OCI-LY3 (cell line): ENCODE results near the gene SYCP2L.
"Not testable (repeated sequence)": the region's sequence is repeated elsewhere in the genome, so short reads cannot be mapped to it uniquely, and the experiment has no call there.

Experiments used
- H2AFZ ChIP-seq: fragments of 200-600, 300-600 bp; shearing (Covaris generic); 2 replicates; pipeline ENCODE4 v1.6.0; 2014; ENCODE audit warnings: antibody characterized with exemption, low read depth, low read length
- H3K27ac ChIP-seq: fragments of 200-600, 300-600 bp; sonication (generic); 2 replicates; pipeline ENCODE4 v1.5.1; 2014; ENCODE audit warnings: mild to moderate bottlenecking, low read length, moderate library complexity, mixed read lengths
- H3K27me3 ChIP-seq: fragments of 200-600, 300-600 bp; sonication (generic); 2 replicates; pipeline ENCODE4 v1.6.1; 2014; ENCODE audit warnings: low read depth, low read length, mixed read lengths
- H3K36me3 ChIP-seq: fragments of 200-600, 300-600 bp; sonication (generic); replicated peaks from 2 replicates; pipeline ENCODE3; 2014; ENCODE audit warnings: low read depth, low read length, mixed read lengths
- H3K4me1 ChIP-seq: fragments of 300-600, 200-600 bp; sonication (generic); 2 replicates; pipeline ENCODE4 v1.6.1; 2014; ENCODE audit warnings: low read length, mixed read lengths
- H3K4me2 ChIP-seq: fragments of 200-600, 300-600 bp; sonication (generic); 2 replicates; pipeline ENCODE4 v1.6.1; 2014; ENCODE audit warnings: low read length, mixed read lengths
- H3K4me3 ChIP-seq: fragments of 300-600, 200-600 bp; sonication (generic); 2 replicates; pipeline ENCODE4 v1.5.1; 2014; ENCODE audit warnings: antibody characterized with exemption, mild to moderate bottlenecking, low read length, moderate library complexity
- H3K79me2 ChIP-seq: fragments of 300-600, 200-600 bp; shearing (Covaris generic); 2 replicates; pipeline ENCODE4 v1.6.1; 2014; ENCODE audit warnings: mild to moderate bottlenecking, low read length, mixed read lengths
- H3K9ac ChIP-seq: fragments of 300-600, 200-600 bp; shearing (Covaris generic); 2 replicates; pipeline ENCODE4 v1.6.0; 2014; ENCODE audit warnings: mild to moderate bottlenecking, low read length, moderate library complexity
- H3K9me3 ChIP-seq: fragments of 200-600, 300-600 bp; shearing (Covaris generic); 2 replicates; pipeline ENCODE4 v1.6.1; 2014; ENCODE audit warnings: low read length, mixed read lengths; ENCODE audit not compliant: insufficient read depth
- H4K20me1 ChIP-seq: fragments of 200-600, 300-600 bp; sonication (generic); 2 replicates; pipeline ENCODE4 v1.6.1; 2016; ENCODE audit warnings: low read length, mixed read lengths; ENCODE audit not compliant: insufficient read depth
- EZH2phosphoT487 ChIP-seq: fragments of 200-600 bp; shearing (Covaris generic); IDR thresholded peaks from 2 replicates; pipeline ENCODE4 v1.6.1; 2018; ENCODE audit warnings: antibody characterized with exemption, mixed run types, low read depth
- TF ChIP-seq, protein P1 (sequence below): fragments of 200-600, 300-600 bp; sonication (generic); IDR thresholded peaks from 2 replicates; pipeline ENCODE4 v1.5.1; 2014; ENCODE audit warnings: antibody characterized with exemption, low read length, low read depth

SYCP2L gene

DNA sequence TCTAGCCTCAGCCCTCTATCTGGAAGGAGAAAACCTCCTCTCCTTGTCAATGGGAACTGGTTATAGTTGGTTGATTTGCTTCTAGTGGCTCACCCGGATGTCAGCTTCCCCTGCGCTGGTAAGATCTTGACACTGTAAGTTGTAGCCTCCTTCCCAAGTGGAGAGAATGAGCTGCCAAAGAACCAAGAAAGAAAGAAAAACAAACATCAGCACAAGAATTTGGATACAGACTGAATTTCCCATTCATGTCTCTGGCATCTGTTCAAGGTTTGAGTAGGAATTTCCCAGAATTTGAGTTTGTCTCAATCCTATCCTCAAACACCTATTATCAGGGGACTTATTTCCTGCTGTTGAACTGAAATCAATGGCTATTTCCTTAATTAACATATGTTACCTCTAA, 113.1 kb downstream of the SYCP2L start:
- no peaks in the 10 kb centered on the region for H3K79me2 ChIP-seq
- no peak overlapping the region for H3K4me3 ChIP-seq
- no peaks in the 10 kb centered on the region for H3K36me3 ChIP-seq
- no peak overlapping the region for H3K4me2 ChIP-seq
- no peak overlapping the region for H3K9ac ChIP-seq
- no peak for TF ChIP-seq EZH2phosphoT487
- TF ChIP-seq, protein P1, sequence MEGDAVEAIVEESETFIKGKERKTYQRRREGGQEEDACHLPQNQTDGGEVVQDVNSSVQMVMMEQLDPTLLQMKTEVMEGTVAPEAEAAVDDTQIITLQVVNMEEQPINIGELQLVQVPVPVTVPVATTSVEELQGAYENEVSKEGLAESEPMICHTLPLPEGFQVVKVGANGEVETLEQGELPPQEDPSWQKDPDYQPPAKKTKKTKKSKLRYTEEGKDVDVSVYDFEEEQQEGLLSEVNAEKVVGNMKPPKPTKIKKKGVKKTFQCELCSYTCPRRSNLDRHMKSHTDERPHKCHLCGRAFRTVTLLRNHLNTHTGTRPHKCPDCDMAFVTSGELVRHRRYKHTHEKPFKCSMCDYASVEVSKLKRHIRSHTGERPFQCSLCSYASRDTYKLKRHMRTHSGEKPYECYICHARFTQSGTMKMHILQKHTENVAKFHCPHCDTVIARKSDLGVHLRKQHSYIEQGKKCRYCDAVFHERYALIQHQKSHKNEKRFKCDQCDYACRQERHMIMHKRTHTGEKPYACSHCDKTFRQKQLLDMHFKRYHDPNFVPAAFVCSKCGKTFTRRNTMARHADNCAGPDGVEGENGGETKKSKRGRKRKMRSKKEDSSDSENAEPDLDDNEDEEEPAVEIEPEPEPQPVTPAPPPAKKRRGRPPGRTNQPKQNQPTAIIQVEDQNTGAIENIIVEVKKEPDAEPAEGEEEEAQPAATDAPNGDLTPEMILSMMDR, result no peak
- H3K4me1 ChIP-seq, result no peaks in the 10 kb centered on the region
- H2AFZ ChIP-seq, result no peak overlapping the region
- no peaks in the 10 kb centered on the region for H3K9me3 ChIP-seq
- H4K20me1 ChIP-seq, result no peaks in the 10 kb centered on the region
- H3K27ac ChIP-seq, result no peak overlapping the region
- H3K27me3 ChIP-seq, result peaks cover 7% of the 10 kb centered on the region; the same call in 1 of the 2 replicates

DNA sequence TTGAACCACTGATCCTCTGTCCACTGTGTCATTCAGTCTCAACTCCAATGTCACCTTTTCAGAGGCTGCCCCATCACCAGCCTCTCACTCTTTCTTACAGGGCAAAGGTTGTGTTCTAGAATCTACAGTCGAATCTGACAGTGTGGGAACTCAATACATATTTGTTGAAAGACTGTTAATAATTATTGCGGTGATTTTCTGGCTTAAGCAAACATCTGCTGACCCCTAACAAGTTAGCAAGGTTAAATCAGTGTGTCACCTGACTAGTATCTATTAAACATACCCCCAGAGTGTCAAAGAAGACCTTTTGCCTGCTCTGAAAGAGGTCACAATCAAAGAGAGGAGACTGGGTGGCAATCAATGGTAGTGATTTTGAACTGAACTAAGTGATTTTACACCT, 115.3 kb downstream of the SYCP2L start:
- H3K9ac ChIP-seq, result no peak overlapping the region
- H2AFZ ChIP-seq, result no peak overlapping the region
- no peaks in the 10 kb centered on the region for H3K36me3 ChIP-seq
- H4K20me1 ChIP-seq, result no peaks in the 10 kb centered on the region
- no peak overlapping the region for H3K27ac ChIP-seq
- H3K4me3 ChIP-seq, result no peak overlapping the region
- H3K4me2 ChIP-seq, result no peak overlapping the region
- no peak for TF ChIP-seq EZH2phosphoT487
- TF ChIP-seq, protein P1, result no peak
- H3K4me1 ChIP-seq, result no peaks in the 10 kb centered on the region
- no peaks in the 10 kb centered on the region for H3K79me2 ChIP-seq
- H3K9me3 ChIP-seq, result no peaks in the 10 kb centered on the region
- H3K27me3 ChIP-seq, result peaks cover 7% of the 10 kb centered on the region; the same call in 1 of the 2 replicates

DNA sequence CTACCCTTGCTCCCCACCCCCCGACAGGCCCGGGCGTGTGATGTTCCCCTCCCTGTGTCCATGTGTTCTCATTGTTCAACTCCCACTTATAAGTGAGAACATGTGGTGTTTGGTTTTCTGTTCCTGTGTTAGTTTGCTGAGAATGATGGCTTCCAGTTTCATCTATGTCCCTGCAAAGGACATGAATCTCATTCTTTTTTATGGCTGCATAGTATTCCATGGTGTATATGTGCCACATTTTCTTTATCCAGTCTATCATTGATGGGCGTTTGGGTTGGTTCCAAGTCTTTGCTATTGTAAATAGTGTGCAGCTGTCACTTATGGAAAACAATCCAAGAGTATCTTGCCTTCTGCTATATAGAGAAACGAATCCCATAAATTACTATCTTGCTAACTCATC, 116.4 kb downstream of the SYCP2L start:
- H3K27ac ChIP-seq, H2AFZ ChIP-seq, H3K27me3 ChIP-seq, H3K4me3 ChIP-seq, H3K4me1 ChIP-seq, H3K9me3 ChIP-seq, H3K9ac ChIP-seq, H3K36me3 ChIP-seq, H4K20me1 ChIP-seq, H3K79me2 ChIP-seq, H3K4me2 ChIP-seq: not testable (repeated sequence)

DNA sequence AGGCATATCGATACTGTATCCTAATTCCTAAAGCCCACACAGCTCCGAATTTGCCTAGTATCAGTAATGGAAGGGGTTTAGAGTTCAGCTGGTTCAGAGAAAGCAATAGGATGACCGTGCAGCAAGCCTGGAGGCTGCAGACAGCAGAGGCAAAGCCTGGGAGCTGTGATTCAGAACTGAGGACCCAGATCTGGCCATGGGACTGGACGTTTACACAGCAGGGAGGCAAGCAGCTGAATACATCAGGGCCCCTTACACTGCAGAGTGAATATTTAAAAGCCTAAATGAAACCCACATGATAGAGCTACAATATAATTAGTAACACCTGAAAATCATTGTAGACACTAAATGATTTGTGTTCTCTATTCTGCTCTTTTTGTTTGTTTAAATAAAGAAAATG, 119.2 kb downstream of the SYCP2L start:
- Histone ChIP-seq H3K9me3 (no peaks in the 10 kb centered on the region), H3K79me2 (no peaks in the 10 kb centered on the region), H3K4me2 (no peak overlapping the region), H3K4me3 (no peak overlapping the region), H3K27me3 (peaks cover 7% of the 10 kb centered on the region; the same call in 1 of the 2 replicates), H3K27ac (no peak overlapping the region), H3K9ac (no peak overlapping the region), H2AFZ (no peak overlapping the region), H3K4me1 (peaks cover 9% of the 10 kb centered on the region), H3K36me3 (no peaks in the 10 kb centered on the region), H4K20me1 (no peaks in the 10 kb centered on the region)
- TF ChIP-seq, protein P1, result no peak
- no peak for TF ChIP-seq EZH2phosphoT487
